ENCODE data around the gene TCP11.

Gene TCP11

GRCh38 chr6:35170891-35171290, 29.8 kb upstream of the TCP11 start:
- no peak for DNase-seq

GRCh38 chr6:35170166-35170565, 29.0 kb upstream of the TCP11 start:
- DNase-seq = no peak

DNA sequence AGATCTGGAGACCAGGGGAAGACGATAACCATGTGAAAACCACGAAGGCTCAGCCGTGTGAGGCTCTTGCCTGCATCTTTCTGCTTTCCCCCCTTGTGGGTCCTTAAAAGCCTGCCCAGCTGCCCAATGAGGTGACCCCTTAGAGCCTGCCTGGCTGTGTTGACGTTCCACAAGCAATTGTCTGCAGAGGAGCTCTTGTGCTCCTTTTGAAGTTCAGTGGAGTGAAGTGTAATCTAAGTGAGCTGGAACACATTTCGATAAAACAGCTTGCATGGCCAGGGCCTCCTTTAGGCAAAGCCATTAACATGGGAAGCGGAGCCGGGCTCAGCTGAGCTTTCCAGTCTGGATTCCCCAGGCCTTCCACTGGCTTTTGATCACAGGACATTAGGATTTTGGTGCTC, 27.3 kb upstream of the TCP11 start:
- DNase-seq = no peak

- DNase-seq = no peak
These were observed 26.4 kb upstream of the TCP11 start for GRCh38 chr6:35167505-35167904.

- no peak for DNase-seq
These were observed 25.4 kb upstream of the TCP11 start for GRCh38 chr6:35166520-35166919.

GRCh38 chr6:35166116-35166515, 25.0 kb upstream of the TCP11 start:
- no peak for DNase-seq

DNA sequence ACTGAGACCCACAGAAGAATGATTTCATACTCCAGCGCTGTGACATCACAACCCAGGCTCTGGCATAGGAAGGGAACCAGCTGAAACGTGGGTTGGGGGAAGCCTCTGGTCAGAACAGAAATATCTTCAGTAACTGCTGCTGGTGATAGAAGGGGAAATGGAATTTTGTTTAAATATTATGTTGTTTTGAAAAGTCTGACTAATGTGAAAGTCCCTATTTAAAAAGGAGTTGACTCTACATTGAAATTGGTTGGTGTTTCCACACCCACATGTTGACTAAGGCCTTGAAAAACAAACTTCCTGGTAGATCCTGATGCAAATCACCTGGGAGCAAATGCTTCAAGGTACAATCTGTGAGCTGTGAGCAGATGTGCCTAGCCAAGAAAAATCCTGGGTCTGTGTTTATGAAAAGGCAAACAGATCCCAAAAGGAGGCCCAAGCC, 24.5 kb upstream of the TCP11 start:
- no peak for DNase-seq

DNA sequence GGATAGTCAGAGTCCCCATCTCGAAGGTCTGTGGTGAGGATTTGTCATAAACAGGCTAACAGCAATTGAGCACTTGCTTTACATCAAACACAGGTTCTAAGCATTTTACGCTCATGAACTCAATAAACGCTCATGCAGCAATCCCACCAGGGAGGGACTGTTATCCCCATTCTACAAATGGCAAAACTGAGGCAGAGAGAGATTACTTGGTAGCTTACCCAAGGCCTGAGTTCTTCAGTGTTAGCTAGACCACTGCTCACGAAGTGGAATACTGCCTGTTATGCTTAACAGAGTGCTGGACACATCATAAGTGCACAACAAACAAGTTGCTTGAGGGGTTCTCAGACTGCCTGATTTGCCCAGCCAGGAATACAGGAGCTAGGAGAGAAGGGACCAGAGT, 23.7 kb upstream of the TCP11 start:
- DNase-seq = no peak

DNA sequence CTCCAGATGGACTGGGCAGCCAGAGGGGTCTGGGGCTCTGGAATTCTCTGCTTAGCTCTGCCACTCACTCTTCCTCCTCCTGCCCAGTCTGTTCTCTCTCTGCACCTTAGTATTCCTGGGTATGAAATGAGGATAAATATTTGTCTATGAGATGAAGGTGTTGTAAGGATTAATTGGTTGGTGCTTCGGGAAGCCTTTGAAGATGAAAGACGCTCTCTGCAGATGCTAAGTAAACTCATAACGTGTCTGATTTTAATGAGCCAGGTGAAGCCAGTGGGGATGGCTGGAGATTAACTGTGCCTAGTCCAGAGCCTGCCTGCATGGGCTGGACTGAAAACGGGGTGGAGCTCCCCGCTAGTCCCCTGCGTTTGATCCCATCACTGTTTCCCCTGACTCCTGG, 23.1 kb upstream of the TCP11 start:
- no peak for DNase-seq

DNA sequence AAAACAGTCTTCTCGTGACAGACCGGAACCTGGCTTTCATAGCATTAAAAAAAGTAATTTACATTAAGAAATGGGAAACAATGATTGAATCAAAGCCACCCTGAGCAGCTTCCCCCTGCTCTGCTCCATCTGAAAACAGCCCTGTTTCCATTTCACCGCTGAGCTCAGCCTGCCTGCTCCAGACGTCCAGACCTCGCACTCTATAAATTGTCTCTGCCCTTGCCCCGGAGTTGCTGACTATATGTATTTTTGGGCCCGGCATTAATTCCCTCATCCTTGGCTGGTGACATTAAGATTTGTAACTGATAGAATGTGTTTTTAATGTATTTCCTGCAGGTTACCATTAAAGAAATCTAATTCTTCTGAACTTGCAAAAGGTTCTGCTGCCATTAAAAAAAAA, 22.7 kb upstream of the TCP11 start:
- DNase-seq = no peak

- DNase-seq = peak; percentile 35
These were observed 20.9 kb upstream of the TCP11 start for GRCh38 chr6:35161776-35162607.

GRCh38 chr6:35161266-35161665, 20.1 kb upstream of the TCP11 start:
- peak; percentile 90 for DNase-seq

- peak; percentile 97 for DNase-seq
These were observed 19.5 kb upstream of the TCP11 start for GRCh38 chr6:35160642-35161041.

GRCh38 chr6:35158520-35158919, 17.4 kb upstream of the TCP11 start:
- no peak for DNase-seq

DNA sequence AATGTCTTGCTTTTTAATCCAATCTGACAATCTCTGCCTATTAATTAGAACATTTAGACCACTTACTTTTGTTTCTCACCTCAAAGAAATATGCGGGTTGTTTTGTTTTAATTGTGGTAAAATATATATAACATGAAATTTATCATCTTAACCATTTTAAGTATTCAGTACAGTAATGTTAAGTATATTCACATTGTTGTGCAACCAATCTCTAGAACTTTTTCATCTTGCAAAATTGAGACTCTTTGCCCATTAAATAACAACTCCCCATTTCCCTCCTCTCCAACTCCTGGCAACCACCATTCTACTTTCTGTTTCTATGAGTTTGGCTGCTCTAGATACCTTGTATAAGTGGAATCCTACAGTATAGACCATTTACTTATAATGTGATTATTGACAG, 13.8 kb upstream of the TCP11 start:
- no peak for DNase-seq

DNA sequence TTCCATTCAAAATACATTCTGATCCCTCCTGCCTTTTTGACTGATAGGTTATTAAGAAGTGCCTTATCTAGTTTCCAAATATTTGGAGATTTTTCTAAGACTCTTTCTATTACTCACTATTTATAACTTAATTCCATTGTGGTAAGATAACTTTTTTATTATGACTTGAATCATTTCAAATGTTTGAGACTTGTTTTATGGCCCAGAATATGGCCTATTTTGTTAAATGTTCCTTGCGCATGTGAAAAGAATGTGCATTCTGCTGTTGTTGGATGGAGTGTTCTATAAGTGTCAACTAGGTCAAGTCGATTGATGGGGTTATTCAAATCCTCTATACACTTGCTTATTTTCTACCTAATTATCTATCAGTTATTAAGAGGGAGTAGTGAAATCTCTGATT, 13.1 kb upstream of the TCP11 start:
- DNase-seq = no peak

- DNase-seq = no peak
These were observed 11.0 kb upstream of the TCP11 start for GRCh38 chr6:35152067-35152707.

DNA sequence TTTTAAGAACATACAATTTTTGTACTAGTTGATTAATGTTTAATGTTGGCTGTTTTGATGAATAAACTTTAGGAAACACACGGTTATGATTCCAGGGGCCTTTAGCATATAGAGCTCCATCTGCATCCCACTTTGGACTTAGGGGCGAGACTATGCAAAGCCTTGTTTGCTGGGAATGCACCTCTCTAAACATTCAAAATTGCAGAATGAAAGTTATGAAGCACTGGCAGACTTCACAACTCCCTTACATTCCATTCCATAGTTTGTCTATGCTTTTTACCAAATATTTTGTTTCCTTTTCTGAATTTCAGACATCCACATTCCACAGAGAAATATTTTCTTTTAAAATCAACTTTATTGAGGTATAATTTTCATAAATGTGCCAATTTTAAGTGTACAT, 10.3 kb upstream of the TCP11 start:
- no peak for DNase-seq

DNA sequence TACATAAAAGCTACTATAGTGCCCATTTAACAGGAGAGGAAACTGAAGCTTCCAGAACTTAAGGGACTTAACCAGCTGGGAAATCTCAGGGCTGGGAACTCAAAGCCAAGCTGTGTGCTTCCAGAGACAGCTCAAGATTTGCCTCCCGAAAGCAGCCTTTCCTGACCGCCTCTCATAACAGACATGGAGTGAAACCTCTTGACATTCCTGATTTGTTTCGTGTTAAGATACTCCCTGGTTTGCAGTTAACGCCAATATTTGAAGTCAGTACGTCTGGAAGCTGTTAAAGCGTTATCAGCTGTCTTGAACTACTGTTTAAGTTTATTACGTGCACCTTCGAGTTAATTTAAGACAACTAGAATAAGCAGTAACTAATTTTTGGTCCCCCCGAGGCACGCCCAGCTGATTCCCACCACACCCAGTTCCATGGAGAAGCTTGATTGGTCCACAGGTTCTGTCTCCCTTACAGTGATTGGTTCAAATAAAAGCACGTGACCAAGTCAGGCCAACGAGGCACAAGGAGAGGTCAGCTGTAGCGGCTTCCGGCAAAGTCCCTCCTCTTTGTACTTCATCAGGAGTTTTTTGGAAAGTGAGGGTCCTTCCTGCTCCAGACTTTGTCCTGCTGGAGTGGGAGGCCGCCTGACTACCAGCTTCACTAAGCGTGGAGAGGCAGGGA, 8.9 kb upstream of the TCP11 start:
- DNase-seq = no peak

GRCh38 chr6:35148167-35148741, 7.1 kb upstream of the TCP11 start:
- DNase-seq = no peak

- no peak for DNase-seq
These were observed 6.3 kb upstream of the TCP11 start for GRCh38 chr6:35147486-35147885.

DNA sequence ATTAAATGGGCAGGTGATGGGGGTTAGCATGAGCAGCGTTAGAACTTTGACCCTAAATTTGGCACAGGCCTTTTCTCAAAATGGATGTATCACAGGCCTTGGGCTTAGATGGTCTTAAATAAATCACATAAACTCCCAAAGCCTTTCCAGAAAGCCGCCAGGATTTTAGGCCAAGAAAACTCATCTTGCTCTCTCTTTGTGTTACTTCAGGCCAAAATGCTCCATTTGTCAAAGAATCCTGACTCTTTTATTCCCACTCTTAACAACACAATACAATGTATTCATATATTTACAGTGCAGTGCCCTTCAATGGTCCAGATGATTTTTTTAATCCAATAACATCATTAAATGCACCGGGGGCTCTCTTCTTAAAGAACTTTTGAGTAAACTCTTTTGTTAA, 5.9 kb upstream of the TCP11 start:
- DNase-seq = no peak

GRCh38 chr6:35146453-35146852, 5.3 kb upstream of the TCP11 start:
- DNase-seq = peak; percentile 84

GRCh38 chr6:35145757-35146156, 4.6 kb upstream of the TCP11 start:
- DNase-seq = no peak
